ENCODE measurements around the gene ADGRD1.

DNA sequence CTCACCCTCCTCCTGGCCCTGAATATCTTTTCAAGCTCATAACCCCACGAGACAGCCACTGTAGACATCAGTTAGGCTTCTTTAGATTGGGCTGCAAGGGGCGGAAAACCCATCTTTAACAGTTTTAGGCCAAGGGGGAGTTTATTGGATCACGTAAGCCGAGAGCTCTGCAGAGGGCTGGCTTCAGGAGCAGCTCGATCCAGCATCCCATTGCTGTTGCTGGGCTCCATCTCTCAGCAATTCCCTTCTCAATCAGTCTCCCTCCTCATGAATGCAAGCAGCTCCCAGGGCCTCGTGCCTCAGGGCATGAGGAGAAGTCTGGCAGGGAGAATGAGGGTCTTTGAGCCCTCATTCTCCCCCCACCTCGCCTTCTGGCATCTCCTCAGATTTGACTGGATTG, 59.4 kb downstream of the ADGRD1 start:
- TF ChIP-seq, protein P1, sequence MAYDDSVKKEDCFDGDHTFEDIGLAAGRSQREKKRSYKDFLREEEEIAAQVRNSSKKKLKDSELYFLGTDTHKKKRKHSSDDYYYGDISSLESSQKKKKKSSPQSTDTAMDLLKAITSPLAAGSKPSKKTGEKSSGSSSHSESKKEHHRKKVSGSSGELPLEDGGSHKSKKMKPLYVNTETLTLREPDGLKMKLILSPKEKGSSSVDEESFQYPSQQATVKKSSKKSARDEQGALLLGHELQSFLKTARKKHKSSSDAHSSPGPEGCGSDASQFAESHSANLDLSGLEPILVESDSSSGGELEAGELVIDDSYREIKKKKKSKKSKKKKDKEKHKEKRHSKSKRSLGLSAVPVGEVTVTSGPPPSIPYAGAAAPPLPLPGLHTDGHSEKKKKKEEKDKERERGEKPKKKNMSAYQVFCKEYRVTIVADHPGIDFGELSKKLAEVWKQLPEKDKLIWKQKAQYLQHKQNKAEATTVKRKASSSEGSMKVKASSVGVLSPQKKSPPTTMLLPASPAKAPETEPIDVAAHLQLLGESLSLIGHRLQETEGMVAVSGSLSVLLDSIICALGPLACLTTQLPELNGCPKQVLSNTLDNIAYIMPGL (CRISPR knock-in tag; IDR thresholded peaks at IDR 0.05), result no peak
- TF ChIP-seq FOXP1 (CRISPR knock-in tag; IDR thresholded peaks at IDR 0.05; ENCODE audit: borderline replicate concordance), result no peak
- TF ChIP-seq ZBTB21 (CRISPR knock-in tag; IDR thresholded peaks at IDR 0.05; ENCODE audit: borderline replicate concordance), result no peak
- TF ChIP-seq, protein P2, sequence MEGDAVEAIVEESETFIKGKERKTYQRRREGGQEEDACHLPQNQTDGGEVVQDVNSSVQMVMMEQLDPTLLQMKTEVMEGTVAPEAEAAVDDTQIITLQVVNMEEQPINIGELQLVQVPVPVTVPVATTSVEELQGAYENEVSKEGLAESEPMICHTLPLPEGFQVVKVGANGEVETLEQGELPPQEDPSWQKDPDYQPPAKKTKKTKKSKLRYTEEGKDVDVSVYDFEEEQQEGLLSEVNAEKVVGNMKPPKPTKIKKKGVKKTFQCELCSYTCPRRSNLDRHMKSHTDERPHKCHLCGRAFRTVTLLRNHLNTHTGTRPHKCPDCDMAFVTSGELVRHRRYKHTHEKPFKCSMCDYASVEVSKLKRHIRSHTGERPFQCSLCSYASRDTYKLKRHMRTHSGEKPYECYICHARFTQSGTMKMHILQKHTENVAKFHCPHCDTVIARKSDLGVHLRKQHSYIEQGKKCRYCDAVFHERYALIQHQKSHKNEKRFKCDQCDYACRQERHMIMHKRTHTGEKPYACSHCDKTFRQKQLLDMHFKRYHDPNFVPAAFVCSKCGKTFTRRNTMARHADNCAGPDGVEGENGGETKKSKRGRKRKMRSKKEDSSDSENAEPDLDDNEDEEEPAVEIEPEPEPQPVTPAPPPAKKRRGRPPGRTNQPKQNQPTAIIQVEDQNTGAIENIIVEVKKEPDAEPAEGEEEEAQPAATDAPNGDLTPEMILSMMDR (IDR thresholded peaks at IDR 0.05), result no peak

Measured in WTC11 (cell line).